Central memory CD4-positive, alpha-beta T cell (primary cell): Measurements from ENCODE around the gene NFKB1.

Source experiments
- DNase-seq: peaks from one replicate; pipeline ENCODE4 v3.0.0; 2022

Gene NFKB1

GRCh38 chr4:102531462-102531861 lies 30.3 kb downstream of the NFKB1 start:
- no peak for DNase-seq

GRCh38 chr4:102533348-102533747 lies 32.2 kb downstream of the NFKB1 start:
- DNase-seq: no peak

GRCh38 chr4:102533904-102534303 lies 32.7 kb downstream of the NFKB1 start:
- DNase-seq: no peak

GRCh38 chr4:102534845-102535244 lies 33.7 kb downstream of the NFKB1 start:
- no peak for DNase-seq

- DNase-seq: no peak
Measured at GRCh38 chr4:102535398-102536082, 34.4 kb downstream of the NFKB1 start.

- DNase-seq: no peak
Measured at GRCh38 chr4:102536768-102537167, 35.6 kb downstream of the NFKB1 start.

- DNase-seq: no peak
Measured at GRCh38 chr4:102537269-102537668, 36.1 kb downstream of the NFKB1 start.

GRCh38 chr4:102541697-102542096 lies 40.5 kb downstream of the NFKB1 start:
- no peak for DNase-seq

- no peak for DNase-seq
Measured at GRCh38 chr4:102543030-102543928, 42.1 kb downstream of the NFKB1 start.

GRCh38 chr4:102546635-102547034 lies 45.5 kb downstream of the NFKB1 start:
- DNase-seq: no peak

GRCh38 chr4:102547973-102548372 lies 46.8 kb downstream of the NFKB1 start:
- no peak for DNase-seq

- no peak for DNase-seq
Measured at GRCh38 chr4:102551958-102552565, 50.9 kb downstream of the NFKB1 start.

- peak; percentile 42 for DNase-seq
Measured at GRCh38 chr4:102552781-102553180, 51.6 kb downstream of the NFKB1 start.

GRCh38 chr4:102553982-102554381 lies 52.8 kb downstream of the NFKB1 start:
- DNase-seq: no peak

GRCh38 chr4:102554482-102554881 lies 53.3 kb downstream of the NFKB1 start:
- DNase-seq: no peak

- DNase-seq: no peak
Measured at GRCh38 chr4:102554992-102555391, 53.8 kb downstream of the NFKB1 start.

- no peak for DNase-seq
Measured at GRCh38 chr4:102557636-102558035, 56.5 kb downstream of the NFKB1 start.

GRCh38 chr4:102560115-102560514 lies 59.0 kb downstream of the NFKB1 start:
- DNase-seq: no peak

GRCh38 chr4:102560571-102561341 lies 59.6 kb downstream of the NFKB1 start:
- DNase-seq: no peak

- no peak for DNase-seq
Measured at GRCh38 chr4:102563000-102563399, 61.8 kb downstream of the NFKB1 start.

- DNase-seq: no peak
Measured at GRCh38 chr4:102564399-102565059, 63.4 kb downstream of the NFKB1 start.

- no peak for DNase-seq
Measured at GRCh38 chr4:102565696-102566095, 64.5 kb downstream of the NFKB1 start.
